B cell (primary cell): Measurements from ENCODE around the gene HSPBP1. TPM values are rescaled to one million over a fixed set of nuclear protein-coding genes. Genes with fewer than 3 reads are reported as not detected.
A peak's percentile ranks its signal among the peaks of the same experiment; 100 is the strongest.

Experiments used
- ATAC-seq: fragments of 200-7000 bp; cut with Tn5 transposase; one replicate; pipeline ENCODE4 v1.10.0; 2021; ENCODE audit warnings: low read depth, mild to moderate bottlenecking, moderate number of reproducible peaks, moderate library complexity
- CTCF ChIA-PET: fragments of 350-600 bp; sonication (Branson Sonifier 250); formaldehyde crosslinking; loops from one replicate; lab custom pipeline; 2021; ENCODE audit warnings: antibody characterized with exemption, inconsistent platforms; lab: Charles Lee
- POLR2A ChIA-PET: fragments of 350-600 bp; sonication (Branson Sonifier 250); formaldehyde crosslinking; loops from one replicate; lab custom pipeline; 2021; ENCODE audit warnings: antibody characterized with exemption; lab: Charles Lee
- DNase-seq: peaks from one replicate; pipeline ENCODE4 v3.0.0; 2013
- H2AFZ ChIP-seq: 2 replicates; pipeline ENCODE4 v1.6.1; 2012; ENCODE audit warnings: mild to moderate bottlenecking, low read depth, low read length; ENCODE audit not compliant: insufficient read depth, poor library complexity, severe bottlenecking
- H3K27ac ChIP-seq, 2 donors: 1 replicate in 1 of 2; 2 replicates in 1 of 2; pipeline ENCODE4 v1.5.1; 2012 to 2013; ENCODE audit warnings: low read length in 2 of 2, mild to moderate bottlenecking in 2 of 2, moderate library complexity in 1 of 2
- H3K27me3 ChIP-seq, 4 experiments: fragments of 200-600 bp in 1 of 4; sonication (generic) in 1 of 4; replicated peaks in 1 of 4; 1 replicate in 2 of 4; 2 replicates in 2 of 4; pipeline versions ENCODE4 v1.6.1 to v1.7.0; 2013 to 2016; ENCODE audit warnings: low read length in 3 of 4, mild to moderate bottlenecking in 2 of 4, mixed read lengths in 1 of 4, moderate library complexity in 1 of 4; ENCODE audit not compliant: insufficient read depth in 4 of 4, control insufficient read depth in 3 of 4; ENCODE audit errors: control extremely low read depth in 1 of 4
- H3K36me3 ChIP-seq, 2 experiments: replicated peaks in 1 of 2; 1 replicate in 1 of 2; 2 replicates in 1 of 2; pipeline versions ENCODE4 v1.6.1 to v1.7.1; 2013; ENCODE audit warnings: low read length in 1 of 2; ENCODE audit not compliant: insufficient read depth in 2 of 2, control insufficient read depth in 1 of 2; ENCODE audit errors: control extremely low read depth in 1 of 2, extremely low read depth in 1 of 2
- H3K4me1 ChIP-seq, 2 donors: fragments of 200-600 bp in 1 of 2; sonication (generic) in 1 of 2; 1 replicate in 1 of 2; 2 replicates in 1 of 2; pipeline versions ENCODE4 v1.5.1 to v1.6.1; 2013 to 2017; ENCODE audit warnings: low read length in 2 of 2; ENCODE audit not compliant: control insufficient read depth in 2 of 2, insufficient read depth in 2 of 2
- H3K4me2 ChIP-seq: replicated peaks from 2 replicates; pipeline ENCODE3; 2012; ENCODE audit warnings: mild to moderate bottlenecking, low read depth, low read length; ENCODE audit not compliant: poor library complexity, severe bottlenecking
- H3K4me3 ChIP-seq, 5 experiments: fragments of 200-600 bp in 1 of 5; sonication (generic) in 1 of 5; 1 replicate in 3 of 5; 2 replicates in 2 of 5; pipeline versions ENCODE4 v1.5.1 to v1.7.0; 2011 to 2016; ENCODE audit warnings: low read length in 4 of 5, mild to moderate bottlenecking in 4 of 5, low read depth in 2 of 5, control low read depth in 1 of 5, moderate library complexity in 1 of 5; ENCODE audit not compliant: insufficient read depth in 1 of 5; ENCODE audit errors: control extremely low read depth in 1 of 5, extremely low read depth in 1 of 5
- H3K79me2 ChIP-seq: fragments of 200-600 bp; sonication (generic); one replicate; pipeline ENCODE4 v1.6.0; 2016; ENCODE audit warnings: low read length; ENCODE audit not compliant: control insufficient read depth, insufficient read depth
- H3K9ac ChIP-seq: fragments of 200-600 bp; sonication (generic); 2 replicates; pipeline ENCODE4 v1.6.1; 2017; ENCODE audit warnings: mild to moderate bottlenecking, low read length, moderate library complexity
- H3K9me3 ChIP-seq, 3 donors: one replicate each; pipeline versions ENCODE4 v1.6.1 to v1.7.1; 2013; ENCODE audit warnings: low read length in 2 of 3; ENCODE audit not compliant: control insufficient read depth in 2 of 3, insufficient read depth in 1 of 3; ENCODE audit errors: control extremely low read depth in 1 of 3
- H4K20me1 ChIP-seq: 2 replicates; pipeline ENCODE4 v1.6.0; 2012; ENCODE audit warnings: mild to moderate bottlenecking, low read length; ENCODE audit not compliant: insufficient read depth, control insufficient read depth, poor library complexity, severe bottlenecking
- H3K27ac Mint-ChIP-seq: one replicate; pipeline ENCODE4 v1.8.0; 2021; ENCODE audit warnings: mixed read lengths
- H3K27me3 Mint-ChIP-seq: one replicate; pipeline ENCODE4 v1.8.0; 2021; ENCODE audit warnings: mixed read lengths
- H3K4me1 Mint-ChIP-seq: one replicate; pipeline ENCODE4 v1.8.0; 2021; ENCODE audit warnings: mixed read lengths
- H3K4me3 Mint-ChIP-seq: one replicate; pipeline ENCODE4 v1.8.0; 2021; ENCODE audit warnings: mixed read lengths
- H3K9me3 Mint-ChIP-seq: one replicate; pipeline ENCODE4 v1.8.0; 2022; ENCODE audit warnings: mixed read lengths; ENCODE audit not compliant: insufficient read depth
- CTCF ChIP-seq: fragments of 200-600 bp; IDR thresholded peaks from one replicate; pipeline ENCODE4 v1.8.0; 2022; ENCODE audit warnings: antibody characterized with exemption, mild to moderate bottlenecking
- EZH2 ChIP-seq: IDR thresholded peaks from 2 replicates; pipeline ENCODE4 v1.6.1; 2012; ENCODE audit warnings: borderline replicate concordance, low read depth, mild to moderate bottlenecking, moderate library complexity, low read length; ENCODE audit not compliant: insufficient read depth, poor library complexity, severe bottlenecking
- WGBS: methylation state at CpG from one replicate; pipeline ENCODE4 v1.1.5; 2013; ENCODE audit warnings: missing lambda C conversion rate; ENCODE audit not compliant: insufficient coverage; 5-methylcytosine and 5-hydroxymethylcytosine counted together
- intact Hi-C: fragments of 100-400 bp; cut with micrococcal nuclease; formaldehyde crosslinking; loops from one replicate; pipeline ENCODE4 v1.10.0; 2022
- polyA plus RNA-seq: library from polyadenylated mRNA; depleted of rRNA; stranded (reverse); fragments of >200 nt; gene quantifications from 2 replicates; pipeline ENCODE4 v1.2.3, GENCODE V29; 2012
- total RNA-seq, 2 donors: library from RNA; stranded (reverse); fragments of 120-200 nt in 1 of 2; gene quantifications; 1 replicate in 1 of 2; 2 replicates in 1 of 2; pipeline versions ENCODE4 v1.2.3 to v1.2.4, GENCODE V29; 2013 to 2022

The HSPBP1 gene
- total and polyA plus RNA-seq, 2 donors (not counting 1 experiment from before 2014, with no cell fraction given) = 15.6 to 19.0 TPM

GRCh38 chr19:55279340-55279739 lies 570 bp downstream of the HSPBP1 start:
- peak overlapping the region; percentile 68 for H2AFZ ChIP-seq
- WGBS = 23% methylated on average over 15 of the region's 23 CpGs
- H3K27me3 Mint-ChIP-seq = peaks cover 7% of the 10 kb centered on the region

More at GRCh38 chr19:55279340-55279739, 570 bp downstream of the HSPBP1 start:
- H3K79me2 ChIP-seq = peaks cover 5% of the 10 kb centered on the region
- H3K4me1 ChIP-seq = peaks cover 60 to 77% of the 10 kb centered on the region in 2 donors
- POLR2A ChIA-PET = interaction anchor here (0.6 to 4.5 kb wide), 4 partner anchors 20 to 355 kb away, joined by 3 to 44 read pairs (median 14); partner anchors contain the start of genes KMT5C and PPP6R1
- no peak for DNase-seq
- H3K4me3 ChIP-seq = peak overlapping the region; percentile 63 to 83 (median 71)
- peaks cover 0 to 9% (median 3%) of the 10 kb centered on the region in 4 experiments for H3K27me3 ChIP-seq
- peak overlapping the region; percentile 82 to 96 for H3K27ac ChIP-seq
- peaks cover 15% of the 10 kb centered on the region for H4K20me1 ChIP-seq
- H3K36me3 ChIP-seq = peaks cover 0 to 10% of the 10 kb centered on the region in 2 experiments
- intact Hi-C loops = no loop called here
- peaks cover 0 to 4% (median 0%) of the 10 kb centered on the region in 3 donors for H3K9me3 ChIP-seq
- H3K4me1 Mint-ChIP-seq = peaks cover 73% of the 10 kb centered on the region
- H3K9ac ChIP-seq = peak overlapping the region; percentile 64
- CTCF ChIA-PET = interaction anchor here (1.0 to 8.9 kb wide), 7 partner anchors 12 to 238 kb away, joined by 3 to 56 read pairs (median 5); partner anchors contain the start of gene TMEM238
- peak overlapping the region; percentile 77 for H3K4me2 ChIP-seq
- TF ChIP-seq EZH2 (no peak), CTCF (no peak)
- H3K27ac Mint-ChIP-seq = peak overlapping the region; percentile 99
- H3K9me3 Mint-ChIP-seq = no peaks in the 10 kb centered on the region
- peak overlapping the region; percentile 99 for H3K4me3 Mint-ChIP-seq
- ATAC-seq = no peak
